HG03520 (cell line): ENCODE measurements around the gene AK9.
"Not testable (repeated sequence)": the region's sequence is repeated elsewhere in the genome, so short reads cannot be mapped to it uniquely, and the experiment has no call there.

Experiments used
- ATAC-seq: cut with Tn5 transposase; IDR thresholded peaks from one replicate; pipeline ENCODE4 v1.9.1; 2021; ENCODE audit warnings: mild to moderate bottlenecking, moderate library complexity; ENCODE audit not compliant: unreplicated experiment

Gene AK9

DNA sequence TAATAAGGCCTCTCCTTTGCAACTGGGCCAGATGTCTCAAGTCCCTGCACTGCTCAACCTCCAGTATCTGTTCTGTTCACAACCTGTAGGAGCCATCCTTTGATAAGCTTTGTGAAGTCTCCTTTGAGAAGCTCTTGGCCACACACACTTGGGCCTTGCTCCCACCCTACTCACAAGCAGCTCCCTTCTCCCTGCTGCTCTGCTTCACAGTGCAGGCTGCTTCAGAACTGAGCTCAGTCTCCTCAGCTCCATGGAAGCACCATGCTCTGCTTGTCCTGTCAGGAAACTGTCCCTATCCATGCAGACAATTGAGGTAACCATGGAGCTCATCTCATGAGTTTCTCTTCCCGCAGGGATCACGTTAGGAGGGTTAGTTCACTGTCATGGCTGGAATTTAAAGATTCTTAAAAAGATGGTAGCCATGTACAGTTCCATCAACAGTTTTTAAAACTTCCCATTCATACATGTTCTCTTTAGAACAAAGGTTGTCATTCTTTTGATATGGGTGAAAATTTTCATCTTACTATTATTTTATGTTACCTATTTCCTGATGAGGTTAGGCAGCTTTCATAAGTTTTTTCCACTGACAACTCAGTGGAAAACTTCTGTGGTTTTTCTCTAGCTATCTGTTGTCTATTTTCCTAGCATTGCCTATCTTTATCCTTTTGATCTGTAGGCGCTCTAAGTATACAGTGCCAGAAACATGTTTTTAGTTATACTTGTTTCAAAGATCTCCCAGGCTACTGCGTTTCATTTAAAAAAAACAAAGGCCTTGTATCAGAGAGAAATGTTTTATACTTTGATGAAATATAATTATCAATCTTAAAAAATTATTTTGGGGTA, 62.6 kb downstream of the AK9 start:
- ATAC-seq, result no peak

GRCh38 chr6:109626311-109626710, 64.7 kb downstream of the AK9 start:
- ATAC-seq, result no peak

GRCh38 chr6:109625199-109625598, 65.8 kb downstream of the AK9 start:
- no peak for ATAC-seq

GRCh38 chr6:109623288-109623687, 67.7 kb downstream of the AK9 start:
- no peak for ATAC-seq

DNA sequence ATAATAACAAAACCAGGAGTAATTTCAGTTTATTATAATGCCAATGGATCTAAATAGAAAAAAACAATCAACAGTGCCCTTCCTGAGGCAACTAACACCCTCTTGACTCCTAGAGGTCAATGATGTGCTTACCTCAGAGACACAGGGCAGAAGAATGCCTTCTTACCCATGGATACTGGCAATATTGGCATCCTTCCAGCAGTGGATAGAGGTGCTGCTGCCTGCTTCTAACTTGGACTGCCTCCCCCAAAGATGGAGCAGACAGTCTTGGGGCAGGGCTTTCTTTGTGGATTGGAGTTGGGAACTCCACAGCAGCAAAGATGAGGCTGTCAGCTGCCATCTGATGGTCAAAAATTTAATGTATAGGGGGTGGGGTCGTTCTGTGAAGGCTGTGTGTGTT, 78.7 kb downstream of the AK9 start:
- ATAC-seq, result no peak

DNA sequence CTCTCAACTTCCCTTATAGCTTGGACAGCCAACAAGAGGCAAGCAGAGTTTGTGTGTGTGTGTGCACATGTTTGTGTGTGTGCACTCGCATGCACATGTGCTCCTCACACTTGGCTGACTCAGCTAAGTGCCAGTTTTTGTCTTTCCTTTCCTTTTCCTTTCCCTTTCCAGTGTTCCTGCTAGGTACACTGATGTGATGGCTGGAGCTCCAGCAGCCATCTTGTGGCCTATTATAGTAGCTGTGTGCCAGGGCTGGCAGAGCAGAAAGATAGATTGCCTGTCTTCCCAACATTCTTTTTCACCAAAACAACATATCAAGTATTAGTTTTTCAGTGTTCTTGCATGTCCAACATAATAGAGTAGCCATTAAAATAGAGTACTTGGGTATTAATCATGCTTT, 79.5 kb downstream of the AK9 start:
- ATAC-seq, result no peak

- no peak for ATAC-seq
Observed at GRCh38 chr6:109610590-109610989, 80.4 kb downstream of the AK9 start.

- ATAC-seq, result no peak
Observed at GRCh38 chr6:109609737-109610136, 81.3 kb downstream of the AK9 start.

- no peak for ATAC-seq
Observed at GRCh38 chr6:109606359-109606758, 84.6 kb downstream of the AK9 start.

GRCh38 chr6:109595998-109596397, 95.0 kb downstream of the AK9 start:
- no peak for ATAC-seq

DNA sequence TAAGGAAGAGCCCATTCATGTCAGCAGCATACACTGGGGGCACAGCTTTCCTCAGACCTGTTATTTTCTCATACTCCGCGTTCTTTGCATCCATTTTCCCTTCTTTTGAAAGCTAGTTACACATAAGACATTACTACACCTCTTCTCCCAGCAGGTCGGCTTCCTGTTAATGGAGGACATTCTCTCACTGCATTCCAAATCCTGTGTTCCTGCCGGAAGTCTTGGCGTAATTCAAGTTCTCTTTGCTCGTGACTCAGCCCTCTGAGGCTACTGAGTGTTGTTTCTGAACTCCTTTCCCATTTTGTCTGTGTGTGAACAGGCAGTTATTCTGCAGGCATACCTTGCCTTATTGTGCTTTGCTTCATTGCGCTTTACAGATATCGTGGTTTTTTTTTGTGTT, 110.5 kb downstream of the AK9 start:
- no peak for ATAC-seq

- ATAC-seq, result peak; percentile 72
Observed at GRCh38 chr6:109579361-109579760, 111.6 kb downstream of the AK9 start.

GRCh38 chr6:109569901-109570300, 121.1 kb downstream of the AK9 start:
- ATAC-seq, result not testable (repeated sequence)

- no peak for ATAC-seq
Observed at GRCh38 chr6:109561844-109562243, 129.2 kb downstream of the AK9 start.

- no peak for ATAC-seq
Observed at GRCh38 chr6:109531446-109531845, 159.6 kb downstream of the AK9 start.

DNA sequence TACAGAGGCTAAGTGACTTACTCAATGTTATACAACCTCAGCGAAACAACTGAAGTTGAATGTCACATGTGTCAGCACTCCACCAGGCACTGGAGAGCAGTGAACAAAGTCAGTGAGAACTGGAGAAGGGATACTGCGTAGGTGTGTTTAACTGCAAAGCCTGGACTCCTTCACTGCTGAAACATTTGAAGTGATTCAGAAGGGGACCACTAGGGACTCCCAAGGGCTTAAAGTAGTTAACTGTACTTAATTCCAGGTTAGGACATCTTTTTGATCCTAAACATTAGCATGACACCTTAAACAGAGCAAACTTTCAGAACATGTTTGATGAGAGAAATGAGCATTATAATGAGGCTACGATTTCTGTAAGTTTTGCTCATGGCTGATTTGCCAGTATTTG, 163.0 kb downstream of the AK9 start:
- no peak for ATAC-seq

GRCh38 chr6:109526905-109527628, 163.9 kb downstream of the AK9 start:
- ATAC-seq, result peak; percentile 55

GRCh38 chr6:109524129-109524528, 166.9 kb downstream of the AK9 start:
- ATAC-seq, result no peak

GRCh38 chr6:109523478-109523877, 167.5 kb downstream of the AK9 start:
- no peak for ATAC-seq

GRCh38 chr6:109521080-109521479, 169.9 kb downstream of the AK9 start:
- no peak for ATAC-seq

DNA sequence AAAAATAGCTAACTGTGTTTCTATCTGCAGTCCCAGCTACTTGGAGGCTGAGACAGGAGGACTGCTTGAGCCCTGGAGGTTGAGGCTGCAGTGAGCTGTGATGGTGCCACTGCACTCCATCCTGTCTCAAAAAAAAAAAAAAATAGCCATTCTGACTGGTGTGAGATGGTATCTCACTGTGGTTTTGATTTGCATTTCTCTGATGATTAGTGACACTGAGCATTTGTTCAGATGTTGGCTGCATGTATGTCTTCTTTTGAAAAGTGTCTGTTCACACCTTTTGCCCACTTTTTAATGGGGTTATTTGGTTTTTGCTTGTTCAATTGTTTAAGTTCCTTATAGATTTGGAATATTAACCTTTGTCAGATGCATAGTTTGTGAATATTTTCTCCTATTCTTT, 171.4 kb downstream of the AK9 start:
- ATAC-seq, result not testable (repeated sequence)

- ATAC-seq, result no peak
Observed at GRCh38 chr6:109516929-109517328, 174.1 kb downstream of the AK9 start.
